GM18505 (cell line): ENCODE results near the gene LPAR2.
A peak's percentile ranks its signal among the peaks of the same experiment; 100 is the strongest.

Source experiments
- ATAC-seq: cut with Tn5 transposase; IDR thresholded peaks from one replicate; pipeline ENCODE4 v1.9.1; 2021; ENCODE audit not compliant: unreplicated experiment
- POLR2A ChIP-seq: IDR thresholded peaks from 4 replicates; pipeline ENCODE4 v1.6.1; 2011; ENCODE audit warnings: borderline replicate concordance; ENCODE audit not compliant: insufficient read depth, insufficient read length; ENCODE audit errors: extremely low read depth

Gene LPAR2

DNA sequence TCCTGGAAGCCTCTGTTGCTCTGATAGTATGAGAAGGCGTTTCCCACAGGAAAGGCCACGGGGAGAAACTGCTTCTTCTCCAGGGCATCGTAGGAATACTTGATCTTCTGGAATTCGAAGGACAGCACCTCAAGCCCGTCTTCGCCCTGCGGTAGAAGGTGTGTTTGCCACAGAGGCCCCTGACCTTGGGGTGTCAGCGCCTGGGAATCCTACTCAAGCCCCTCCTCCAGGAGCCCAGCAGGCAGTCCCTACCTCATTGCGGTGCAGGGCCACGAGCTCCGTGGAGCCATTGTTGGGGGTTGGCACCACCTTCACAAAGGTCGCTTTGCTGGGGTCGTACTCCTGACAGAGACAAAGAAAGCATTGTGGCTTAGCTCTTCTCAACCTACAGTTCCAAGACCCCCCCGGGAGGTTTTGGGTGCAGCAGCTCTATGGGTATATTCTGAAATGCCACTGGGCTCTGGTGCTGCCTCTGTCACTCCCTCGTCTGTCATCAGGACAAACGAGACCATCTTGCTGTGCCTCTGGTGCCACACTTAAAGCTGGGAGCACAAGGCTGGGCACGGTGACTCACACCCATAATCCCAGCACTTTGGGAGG is 31.7 kb upstream of the LPAR2 start:
- ATAC-seq, result no peak
- no peak for TF ChIP-seq POLR2A

DNA sequence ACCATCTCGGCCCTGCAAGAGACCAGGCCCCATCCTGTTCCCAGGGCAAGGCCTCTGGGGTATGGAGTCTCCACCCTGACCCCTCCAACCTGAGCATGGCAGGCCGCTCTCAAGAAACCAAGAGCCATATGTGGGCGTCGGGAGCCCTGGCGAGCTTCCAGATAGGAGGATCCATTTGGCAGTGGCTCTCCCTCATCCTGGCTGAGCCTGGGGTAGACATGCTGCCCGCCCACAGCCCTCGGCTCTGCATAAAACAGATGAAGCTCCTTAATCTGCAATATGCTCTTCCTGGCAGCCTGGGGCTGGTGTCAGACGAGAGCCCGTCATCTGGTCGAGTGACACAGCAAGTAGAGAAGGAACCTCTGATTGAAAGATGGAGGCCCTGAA is 29.4 kb upstream of the LPAR2 start:
- no peak for TF ChIP-seq POLR2A
- no peak for ATAC-seq

DNA sequence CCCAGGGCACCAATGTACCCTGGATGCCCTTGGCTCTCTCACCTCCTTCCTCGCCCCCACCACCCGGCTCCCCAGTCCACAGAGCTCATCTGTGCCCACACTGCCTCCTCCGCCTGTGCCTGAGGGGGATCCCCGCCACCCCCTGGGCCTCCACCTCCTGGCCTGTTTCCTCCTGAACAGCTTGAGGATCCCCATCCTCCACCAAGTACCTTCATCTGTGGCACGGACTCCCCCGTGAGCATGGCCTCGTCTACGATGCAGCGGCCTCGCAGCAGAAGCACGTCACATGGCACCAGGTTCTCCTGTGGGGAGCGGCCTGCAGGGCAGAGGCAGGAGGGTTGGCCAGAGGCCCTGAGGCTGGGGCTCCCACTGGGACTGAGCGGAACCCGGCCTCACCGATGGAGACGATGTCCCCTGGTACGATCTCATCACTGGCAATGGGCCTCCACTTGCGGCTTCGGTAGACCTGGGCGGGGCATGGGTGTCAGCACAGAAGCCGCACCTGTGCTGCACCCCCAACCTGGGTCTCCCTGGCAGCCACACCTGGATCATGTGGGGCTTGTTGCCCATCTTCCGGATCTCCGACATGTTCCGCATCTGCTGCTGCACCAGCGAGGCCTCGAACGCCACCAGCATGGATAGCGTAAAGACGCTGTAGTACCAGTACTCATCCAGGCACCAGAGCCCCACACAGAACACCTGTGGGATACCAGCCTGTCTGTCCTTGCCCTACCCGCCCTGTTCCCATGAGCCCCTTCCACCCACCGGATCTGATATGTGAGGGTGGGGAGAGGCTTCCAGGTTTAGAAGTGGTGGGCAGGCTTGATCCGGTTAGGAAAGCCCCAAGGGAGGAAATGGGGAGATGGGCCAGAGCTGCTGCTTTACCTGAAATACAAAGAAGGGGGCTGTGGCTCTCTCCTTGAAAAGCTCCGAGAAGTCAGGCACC is 28.7 kb upstream of the LPAR2 start:
- no peak for TF ChIP-seq POLR2A
- no peak for ATAC-seq

DNA sequence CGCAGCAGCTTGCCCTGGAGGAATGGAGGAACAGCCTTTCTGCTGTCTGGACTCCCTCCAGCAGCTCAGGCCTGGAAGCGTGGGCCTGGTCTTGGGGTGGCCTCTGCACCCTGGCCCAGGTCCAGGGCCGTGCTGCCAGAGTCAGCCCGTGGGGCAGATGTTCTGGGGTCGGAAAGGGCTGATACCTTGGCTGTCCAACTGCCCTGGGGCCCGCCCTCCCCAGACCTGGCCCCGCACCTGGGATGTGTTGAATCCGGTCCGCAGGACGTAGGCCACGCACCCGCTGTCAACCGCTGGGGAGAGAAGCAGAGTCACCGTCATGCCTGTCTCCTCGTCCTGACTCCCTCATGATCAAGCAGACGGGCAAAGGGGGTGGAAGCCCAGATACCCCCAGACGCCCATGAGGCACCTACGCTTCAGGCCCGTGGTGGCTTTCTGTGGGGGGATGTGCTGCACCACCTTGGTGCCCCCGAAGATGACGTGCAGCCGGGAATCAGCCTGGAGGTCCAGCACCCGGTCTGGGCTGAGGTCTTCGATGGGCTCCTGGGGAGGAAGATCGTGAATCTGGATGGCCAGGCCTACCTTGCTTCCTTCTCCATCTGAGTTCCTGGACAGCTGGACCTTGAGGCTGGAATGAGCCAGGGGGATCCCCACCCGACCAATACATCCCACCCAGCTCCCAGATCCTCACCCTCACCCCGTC is 27.8 kb upstream of the LPAR2 start:
- ATAC-seq, result no peak
- no peak for TF ChIP-seq POLR2A

DNA sequence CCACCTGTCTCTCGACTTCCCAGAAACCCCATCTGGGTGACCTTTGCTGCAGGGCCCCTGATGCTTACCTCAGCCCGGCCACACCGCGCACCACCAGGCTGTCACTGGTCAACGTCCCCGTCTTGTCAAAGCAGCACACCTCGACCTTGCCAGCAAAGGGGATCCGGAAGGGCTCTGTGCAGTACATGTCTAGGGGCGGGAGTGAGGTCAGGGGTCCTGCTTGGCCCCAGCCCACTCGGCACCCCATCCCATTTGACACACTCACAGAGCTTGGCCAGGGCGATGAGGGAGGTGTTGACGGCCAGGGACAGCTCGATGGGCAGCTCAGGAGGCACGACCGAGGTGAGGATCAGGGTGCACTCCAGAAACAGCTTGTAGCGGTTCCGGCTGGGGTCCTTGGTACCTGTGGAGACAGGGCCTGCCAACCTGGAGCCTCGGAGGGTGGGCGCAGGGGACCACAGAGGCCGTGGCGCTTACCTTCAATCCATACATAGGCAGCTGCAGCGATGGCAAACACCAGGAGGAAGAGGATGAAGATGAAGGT is 27.1 kb upstream of the LPAR2 start:
- no peak for ATAC-seq
- TF ChIP-seq POLR2A, result no peak

DNA sequence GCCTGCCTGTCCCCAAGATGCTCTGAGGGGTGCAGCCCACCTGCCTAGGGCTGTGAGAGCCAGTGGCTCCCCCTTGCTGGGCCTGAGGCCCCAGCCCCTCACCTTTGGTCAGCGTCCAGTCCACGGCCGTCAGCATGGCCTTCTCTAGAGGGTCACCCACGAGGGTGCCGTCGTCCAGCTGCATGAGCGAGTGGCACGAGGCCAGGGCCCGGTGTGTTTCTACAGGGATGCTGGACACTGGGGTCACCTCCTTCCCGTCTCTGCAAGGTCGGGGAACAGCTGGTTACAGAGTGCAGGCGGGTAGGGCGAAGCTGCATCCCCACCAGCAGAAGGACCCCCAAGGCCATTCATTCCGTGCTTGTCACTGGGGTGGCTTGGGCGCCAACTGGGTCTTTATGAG is 26.4 kb upstream of the LPAR2 start:
- no peak for ATAC-seq
- TF ChIP-seq POLR2A, result no peak

DNA sequence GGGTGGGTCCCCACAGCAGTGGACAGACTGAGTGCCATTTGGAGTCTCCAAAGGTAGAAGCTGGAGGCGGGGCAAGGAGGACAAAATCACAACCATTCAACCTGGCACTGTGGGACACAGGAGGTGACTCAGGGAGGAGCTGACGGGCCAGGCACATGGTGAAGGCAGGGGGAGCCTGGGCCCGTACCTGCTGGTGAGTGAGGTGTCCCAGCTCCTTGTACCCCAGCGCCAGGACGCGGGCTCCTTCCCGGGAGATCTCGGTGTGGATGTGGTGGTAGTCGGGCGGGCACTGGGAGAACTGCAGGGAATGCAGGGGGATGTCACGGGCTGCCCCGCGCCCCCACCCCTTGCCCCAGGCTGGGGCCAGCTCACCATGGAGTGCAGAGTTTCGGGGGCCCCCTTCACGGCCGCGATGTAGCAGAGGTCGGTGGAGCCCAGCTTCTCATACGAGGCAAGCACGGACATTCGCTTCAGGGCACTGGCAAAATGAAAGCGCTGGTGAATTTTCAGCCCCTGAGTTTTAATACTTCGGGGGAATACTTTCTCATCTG is 25.7 kb upstream of the LPAR2 start:
- ATAC-seq, result no peak
- no peak for TF ChIP-seq POLR2A

DNA sequence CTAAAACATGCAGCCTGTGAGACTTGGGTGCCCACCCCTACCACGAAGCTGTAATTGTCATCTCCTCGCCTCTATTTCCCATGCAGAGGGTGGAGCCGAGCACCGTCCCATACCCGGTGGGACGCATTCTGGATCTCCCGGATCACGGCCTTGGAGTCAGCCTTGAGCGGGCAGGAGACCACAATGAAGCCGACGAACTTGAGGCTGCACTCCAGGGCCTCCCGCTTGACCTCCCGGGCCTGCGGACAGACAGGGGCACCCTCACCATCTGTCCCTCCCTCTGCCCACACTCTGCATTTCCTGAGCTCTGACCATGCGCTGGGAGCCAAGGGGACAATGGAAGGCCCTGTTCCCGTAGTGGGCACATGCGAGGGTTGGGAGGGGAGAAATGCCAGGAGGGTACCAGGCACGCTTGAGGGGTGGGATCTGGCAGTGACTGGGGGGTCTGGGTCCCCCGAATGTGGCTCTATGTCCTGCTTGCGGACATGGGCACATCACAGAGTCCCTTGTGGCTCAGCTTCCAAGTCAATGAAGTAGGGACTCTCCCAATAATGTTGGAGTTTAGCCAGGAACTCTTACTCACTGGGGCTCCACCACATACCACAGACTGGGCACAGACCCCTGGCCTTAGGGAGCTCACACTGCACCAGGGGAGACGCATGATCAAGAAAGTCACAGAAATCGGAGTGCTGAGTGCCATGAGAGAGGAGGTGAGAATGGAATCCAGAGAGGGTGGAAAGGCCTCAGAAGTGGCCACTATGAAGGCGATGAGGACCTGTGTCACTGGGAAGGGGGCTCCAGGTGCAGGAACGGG is 24.7 kb upstream of the LPAR2 start:
- no peak for TF ChIP-seq POLR2A

DNA sequence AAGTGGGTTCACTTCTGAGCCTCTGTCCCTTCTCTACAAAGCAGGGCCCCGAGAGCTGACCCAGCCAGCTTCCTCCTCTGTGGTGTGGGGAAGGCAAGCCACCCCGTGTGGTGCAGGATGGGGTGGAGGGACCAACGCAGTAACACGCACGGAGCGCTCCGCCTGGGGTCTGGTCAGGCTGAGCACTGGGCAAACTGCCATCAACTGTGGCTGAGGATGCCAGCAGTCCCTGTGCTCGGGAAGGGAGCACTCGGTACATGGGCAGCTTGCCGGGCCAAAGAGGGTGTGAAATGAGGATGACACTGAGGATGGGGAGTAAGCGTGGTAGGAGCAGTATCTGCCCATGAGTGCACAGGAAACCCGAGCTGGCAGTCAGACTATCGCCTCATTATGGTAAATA is 23.1 kb upstream of the LPAR2 start:
- peak; percentile 26 for TF ChIP-seq POLR2A
- ATAC-seq, result no peak

More for the DNA sequence above, 24.7 kb upstream of the LPAR2 start:
- ATAC-seq, result no peak

DNA sequence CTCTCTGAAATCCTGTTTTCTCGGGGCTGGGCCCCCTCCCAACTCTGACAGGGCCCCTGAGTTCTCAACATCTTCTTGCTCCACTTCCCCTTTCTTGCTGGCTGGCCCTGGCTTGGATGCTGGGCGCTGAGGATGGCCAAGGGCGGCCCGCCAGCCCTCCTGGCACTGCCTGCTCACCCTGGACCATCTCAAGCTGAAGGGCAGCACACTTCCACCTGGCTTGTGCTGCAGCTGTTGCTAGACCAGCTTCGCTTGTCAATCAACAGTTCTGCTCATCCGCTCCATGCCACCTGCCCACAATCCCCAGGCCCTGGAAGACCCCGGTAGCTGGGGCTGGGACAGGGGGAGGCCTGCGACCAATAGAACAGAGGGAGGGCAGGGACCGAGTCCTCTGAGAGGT is 22.3 kb upstream of the LPAR2 start:
- TF ChIP-seq POLR2A, result no peak
- ATAC-seq, result no peak

DNA sequence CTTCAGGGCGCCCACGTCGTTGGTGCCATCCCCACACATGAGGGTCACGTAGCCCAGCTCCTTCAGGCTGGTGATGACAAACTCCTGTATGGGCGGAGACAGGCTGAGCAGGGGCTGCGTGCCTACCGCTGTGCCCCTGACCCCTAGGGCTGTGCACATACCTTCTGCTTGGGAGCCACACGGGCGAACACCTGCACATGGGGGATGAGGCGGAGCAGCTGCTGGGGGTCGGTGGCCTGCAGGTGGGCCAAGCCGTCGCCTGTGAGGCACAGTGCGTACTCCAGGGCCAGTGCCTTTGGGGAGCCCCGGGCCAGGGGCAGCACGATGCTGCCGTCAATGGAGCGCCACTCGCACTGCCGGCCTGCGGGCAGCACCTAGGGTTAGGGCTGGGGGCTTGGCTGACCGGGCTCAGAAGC is 21.6 kb upstream of the LPAR2 start:
- no peak for ATAC-seq
- TF ChIP-seq POLR2A, result no peak

DNA sequence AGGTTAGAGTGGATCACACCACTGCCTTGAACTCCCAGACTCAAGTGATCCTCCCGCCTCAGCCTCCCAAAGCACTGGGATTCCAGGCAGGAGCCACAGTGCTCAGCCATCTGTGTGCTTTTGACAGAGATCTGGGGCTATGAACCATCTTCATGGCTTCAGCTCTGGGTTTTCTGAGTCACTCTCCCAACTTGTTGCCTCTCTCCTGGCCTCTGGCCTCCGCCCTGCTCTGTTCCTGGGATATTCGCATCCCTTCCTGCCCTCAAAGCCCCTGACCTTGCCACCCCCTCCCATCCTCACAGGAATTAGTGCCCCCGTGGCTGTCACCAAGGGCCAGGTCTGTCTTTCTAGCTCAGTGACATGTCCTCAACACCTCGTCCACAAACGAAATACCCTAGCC is 21.1 kb upstream of the LPAR2 start:
- no peak for TF ChIP-seq POLR2A
- ATAC-seq, result no peak

DNA sequence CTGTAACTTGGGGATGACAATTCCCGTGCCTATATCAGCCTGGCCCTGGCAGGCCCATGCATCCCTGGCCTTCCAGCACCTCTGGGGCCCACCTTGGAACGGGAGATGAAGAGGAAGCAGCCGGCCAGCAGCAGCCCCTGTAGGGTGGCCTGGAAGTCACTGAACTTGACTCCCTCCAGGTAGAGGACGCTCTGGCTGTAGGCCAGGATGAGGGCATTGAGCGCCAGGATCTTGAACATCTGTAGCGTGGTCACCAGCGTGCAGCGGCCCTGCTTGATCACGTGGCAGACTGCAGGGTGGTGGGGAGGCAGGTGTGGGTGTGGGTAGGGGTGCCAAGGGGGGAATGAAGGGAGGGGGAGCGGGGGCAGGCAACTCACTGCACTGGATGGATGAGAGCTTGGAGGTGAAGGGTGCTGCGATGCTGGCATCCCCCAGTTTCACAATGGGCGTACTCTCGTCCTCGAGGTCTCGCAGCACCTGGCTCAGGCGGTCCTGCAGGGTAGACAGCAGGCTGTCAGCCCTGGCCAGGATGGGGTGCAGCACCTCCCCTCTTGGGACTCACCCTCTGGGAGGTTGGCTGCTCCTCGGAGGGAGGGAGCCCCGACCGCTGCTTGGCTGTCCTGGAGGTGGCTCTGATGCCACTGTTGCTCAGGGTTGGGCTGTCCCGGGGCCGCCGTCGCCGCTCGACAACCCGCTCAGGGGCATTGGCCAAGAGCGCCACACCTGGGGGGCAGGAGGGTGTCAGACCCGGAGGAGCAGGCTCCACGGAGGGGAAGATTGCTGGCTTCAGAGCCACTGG is 19.2 kb upstream of the LPAR2 start:
- ATAC-seq, result no peak
- no peak for TF ChIP-seq POLR2A
